Measurements from ENCODE around the gene THADA.
"Not testable (repeated sequence)": the region's sequence is repeated elsewhere in the genome, so short reads cannot be mapped to it uniquely, and the experiment has no call there.

THADA gene

DNA sequence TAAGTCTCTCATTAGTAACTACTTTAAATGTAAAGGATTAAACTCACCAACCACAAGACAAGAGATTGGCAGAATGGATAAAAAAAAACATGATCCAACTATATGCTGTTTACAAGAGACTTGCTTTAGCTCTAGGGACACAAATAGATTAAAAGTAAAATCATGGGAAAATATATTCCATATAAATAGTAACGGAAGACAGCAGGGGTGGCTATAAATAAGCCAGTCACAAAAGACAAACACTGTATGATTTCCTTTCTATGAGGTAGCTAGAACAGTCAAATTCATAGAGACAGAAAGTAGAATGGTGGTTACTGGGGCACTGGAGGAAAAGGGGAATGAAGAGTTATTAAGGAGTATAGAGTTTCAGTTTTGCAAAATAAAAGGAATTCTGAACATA lies 145.2 kb downstream of the THADA start:
- Histone ChIP-seq H3K27me3 (replicated peaks in 2 of 5; ENCODE audit: control insufficient read depth in 4 of 5, insufficient read depth in 5 of 5, low read length in 4 of 5) (no peaks in the 10 kb centered on the region), H3K36me3 (ENCODE audit: control insufficient read depth in 4 of 4, insufficient read depth in 4 of 4, low read length in 3 of 4) (peaks cover 6 to 13% (median 6%) of the 10 kb centered on the region in 4 experiments), H3K4me1 (ENCODE audit: control extremely low read depth in 1 of 4, control insufficient read depth in 4 of 4, insufficient read depth in 4 of 4, low read length in 3 of 4) (peaks cover 3 to 9% (median 8%) of the 10 kb centered on the region in 4 experiments), H3K4me3 (ENCODE audit: control insufficient read depth in 1 of 7, extremely low read depth in 1 of 7, insufficient read depth in 4 of 7, low read depth in 2 of 7, low read length in 6 of 7) (no peak overlapping the region), H3K27ac (ENCODE audit: insufficient read depth in 1 of 2, low read depth in 1 of 2, low read length in 2 of 2, poor library complexity in 1 of 2, severe bottlenecking in 2 of 2) (no peak overlapping the region), H3K9me3 (ENCODE audit: control extremely low read depth in 1 of 5, control insufficient read depth in 4 of 5, insufficient read depth in 2 of 5, low read depth in 1 of 5, low read length in 4 of 5) (peaks cover 0 to 2% (median 1%) of the 10 kb centered on the region in 5 experiments)
- POLR2A ChIA-PET, result no interaction called here
- DNase-seq, result no peak
- no CpG with 5 or more reads among the region's 1 CpG for WGBS (ENCODE audit: insufficient coverage)
- CTCF ChIA-PET, result interaction anchor here (1.2 kb wide), 1 partner anchor 22 kb away, joined by 3 read pairs; no protein-coding TSS in a partner anchor

DNA sequence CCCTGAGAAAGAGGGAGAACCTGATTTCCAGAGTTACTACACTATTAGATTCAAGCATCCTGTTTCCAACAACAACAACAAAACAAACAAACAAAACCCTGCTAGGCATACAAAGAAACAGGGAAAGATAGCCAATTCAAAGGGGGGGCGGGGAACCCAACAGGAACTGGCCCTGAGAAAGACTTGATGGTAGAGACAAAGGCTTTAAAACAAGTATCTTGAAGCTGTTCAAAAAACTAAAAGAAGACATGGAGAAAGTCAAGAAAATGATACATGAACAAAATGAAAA lies 147.1 kb downstream of the THADA start:
- ChIA-PET POLR2A (no interaction called here), CTCF (interaction anchor here (1.0 to 1.9 kb wide), 2 partner anchors 12 to 106 kb away, joined by 3 to 4 read pairs; no protein-coding TSS in a partner anchor)
- Histone ChIP-seq H3K27ac (ENCODE audit: insufficient read depth in 1 of 2, low read depth in 1 of 2, low read length in 2 of 2, poor library complexity in 1 of 2, severe bottlenecking in 2 of 2) (no peak overlapping the region), H3K4me1 (ENCODE audit: control extremely low read depth in 1 of 4, control insufficient read depth in 4 of 4, insufficient read depth in 4 of 4, low read length in 3 of 4) (peaks cover 0 to 7% (median 6%) of the 10 kb centered on the region in 4 experiments), H3K27me3 (replicated peaks in 2 of 5; ENCODE audit: control insufficient read depth in 4 of 5, insufficient read depth in 5 of 5, low read length in 4 of 5) (no peaks in the 10 kb centered on the region), H3K4me3 (ENCODE audit: control insufficient read depth in 1 of 7, extremely low read depth in 1 of 7, insufficient read depth in 4 of 7, low read depth in 2 of 7, low read length in 6 of 7) (no peak overlapping the region), H3K9me3 (ENCODE audit: control extremely low read depth in 1 of 5, control insufficient read depth in 4 of 5, insufficient read depth in 2 of 5, low read depth in 1 of 5, low read length in 4 of 5) (peaks cover 0 to 2% (median 1%) of the 10 kb centered on the region in 5 experiments), H3K36me3 (ENCODE audit: control insufficient read depth in 4 of 4, insufficient read depth in 4 of 4, low read length in 3 of 4) (peaks cover 6 to 15% (median 6%) of the 10 kb centered on the region in 4 experiments)
- no CpG with 5 or more reads among the region's 1 CpG for WGBS (ENCODE audit: insufficient coverage)
- DNase-seq, result no peak

DNA sequence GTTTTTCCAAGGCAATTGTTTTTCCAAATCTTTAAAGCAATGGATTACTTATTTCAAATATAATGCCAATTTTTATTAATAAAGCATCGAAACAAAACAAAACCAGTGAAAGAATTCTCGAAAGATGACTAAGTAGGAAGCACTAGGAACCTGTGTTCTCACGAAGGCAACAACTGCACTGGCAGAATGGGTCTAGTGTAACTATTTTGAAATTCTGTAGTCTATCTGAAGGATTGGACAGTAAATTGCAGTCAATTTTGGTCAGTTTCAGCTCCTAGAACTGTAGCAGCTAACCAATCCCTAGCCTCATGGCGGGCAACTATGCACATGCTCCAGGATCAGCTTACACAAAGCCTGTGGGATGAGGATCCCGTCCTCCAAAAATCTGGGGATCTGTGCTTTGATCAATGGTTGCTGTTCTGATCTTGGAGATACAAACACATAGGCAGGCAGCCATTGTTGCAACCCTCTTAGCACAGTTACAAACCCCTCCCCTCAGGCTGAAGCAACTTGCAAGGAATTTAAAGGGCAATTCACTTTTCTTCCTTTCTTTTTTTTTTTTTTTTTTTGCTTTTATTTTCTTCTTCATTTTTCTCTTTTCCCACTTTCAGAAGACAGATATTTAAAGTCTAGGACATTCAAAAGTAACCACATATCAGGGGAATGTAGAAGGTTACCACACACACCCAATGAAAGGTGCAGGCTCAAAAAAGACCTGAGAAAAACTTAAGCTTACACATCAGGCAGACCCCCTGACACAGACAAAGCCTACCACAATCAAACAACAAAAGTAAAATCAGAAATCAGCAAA lies 147.6 kb downstream of the THADA start:
- no peaks in the 10 kb centered on the region for H3K27me3 ChIP-seq (replicated peaks in 2 of 5; ENCODE audit: control insufficient read depth in 4 of 5, insufficient read depth in 5 of 5, low read length in 4 of 5)
- H3K27ac ChIP-seq (ENCODE audit: insufficient read depth in 1 of 2, low read depth in 1 of 2, low read length in 2 of 2, poor library complexity in 1 of 2, severe bottlenecking in 2 of 2), result no peak overlapping the region
- peaks cover 6 to 12% (median 6%) of the 10 kb centered on the region in 4 experiments for H3K36me3 ChIP-seq (ENCODE audit: control insufficient read depth in 4 of 4, insufficient read depth in 4 of 4, low read length in 3 of 4)
- no peak overlapping the region for H3K4me3 ChIP-seq (ENCODE audit: control insufficient read depth in 1 of 7, extremely low read depth in 1 of 7, insufficient read depth in 4 of 7, low read depth in 2 of 7, low read length in 6 of 7)
- CTCF ChIA-PET, result interaction anchor here (1.9 kb wide), 1 partner anchor 106 kb away, joined by 4 read pairs; no protein-coding TSS in a partner anchor
- peaks cover 0 to 2% (median 1%) of the 10 kb centered on the region in 5 experiments for H3K9me3 ChIP-seq (ENCODE audit: control extremely low read depth in 1 of 5, control insufficient read depth in 4 of 5, insufficient read depth in 2 of 5, low read depth in 1 of 5, low read length in 4 of 5)
- 100% methylated on average over 4 of the region's 5 CpGs for WGBS (ENCODE audit: insufficient coverage)
- peaks cover 0 to 7% (median 6%) of the 10 kb centered on the region in 4 experiments for H3K4me1 ChIP-seq (ENCODE audit: control extremely low read depth in 1 of 4, control insufficient read depth in 4 of 4, insufficient read depth in 4 of 4, low read length in 3 of 4)
- POLR2A ChIA-PET, result no interaction called here
- no peak for DNase-seq

DNA sequence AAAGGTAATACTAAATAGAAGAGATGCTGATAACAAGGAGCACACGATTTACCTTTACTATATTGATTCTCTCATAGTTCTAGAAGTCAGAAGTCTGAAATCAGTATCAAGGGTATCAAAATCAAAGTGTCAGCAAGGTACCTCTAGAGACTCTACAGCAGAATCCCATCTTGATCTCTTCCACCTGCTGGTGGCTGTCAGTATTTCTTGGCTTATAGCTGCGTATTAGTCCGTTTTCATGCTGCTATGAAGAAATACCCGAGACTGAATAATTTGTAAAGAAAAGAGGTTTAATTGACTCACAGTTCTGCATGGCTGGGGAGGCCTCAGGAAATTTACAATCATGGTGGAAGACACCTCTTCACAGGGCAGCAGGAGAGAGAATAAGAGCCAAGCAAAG lies 149.1 kb downstream of the THADA start:
- POLR2A ChIA-PET; DNase-seq; H3K4me1 ChIP-seq (ENCODE audit: control extremely low read depth in 1 of 4, control insufficient read depth in 4 of 4, insufficient read depth in 4 of 4, low read length in 3 of 4); H3K27ac ChIP-seq (ENCODE audit: insufficient read depth in 1 of 2, low read depth in 1 of 2, low read length in 2 of 2, poor library complexity in 1 of 2, severe bottlenecking in 2 of 2); H3K9me3 ChIP-seq (ENCODE audit: control extremely low read depth in 1 of 5, control insufficient read depth in 4 of 5, insufficient read depth in 2 of 5, low read depth in 1 of 5, low read length in 4 of 5); H3K4me3 ChIP-seq (ENCODE audit: control insufficient read depth in 1 of 7, extremely low read depth in 1 of 7, insufficient read depth in 4 of 7, low read depth in 2 of 7, low read length in 6 of 7); CTCF ChIA-PET; H3K27me3 ChIP-seq (replicated peaks in 2 of 5; ENCODE audit: control insufficient read depth in 4 of 5, insufficient read depth in 5 of 5, low read length in 4 of 5): not testable (repeated sequence)
- peaks cover 6 to 12% (median 6%) of the 10 kb centered on the region in 4 experiments for H3K36me3 ChIP-seq (ENCODE audit: control insufficient read depth in 4 of 4, insufficient read depth in 4 of 4, low read length in 3 of 4)
- 100% methylated on average over 4 of the region's 4 CpGs for WGBS (ENCODE audit: insufficient coverage)

DNA sequence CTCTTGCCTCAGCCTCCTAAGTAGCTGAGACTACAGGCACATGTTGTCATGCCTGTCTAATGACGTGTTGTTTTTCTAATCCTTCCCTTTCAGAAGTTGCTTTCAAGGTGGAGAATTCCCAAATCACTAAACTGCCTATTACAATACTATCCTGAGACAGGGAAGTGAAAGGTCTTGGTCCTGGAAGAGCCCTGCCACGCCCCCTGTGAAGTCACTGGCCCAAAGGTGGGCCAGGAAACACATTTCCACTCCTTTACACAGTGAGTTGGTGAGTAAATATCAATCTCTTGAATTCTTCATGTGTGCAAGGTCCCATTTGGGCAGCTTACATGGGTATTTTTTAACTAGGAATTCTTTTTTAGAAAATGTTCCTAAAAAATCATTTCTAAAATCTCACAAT lies 150.1 kb downstream of the THADA start:
- Histone ChIP-seq H3K4me3 (ENCODE audit: control insufficient read depth in 1 of 7, extremely low read depth in 1 of 7, insufficient read depth in 4 of 7, low read depth in 2 of 7, low read length in 6 of 7) (no peak overlapping the region), H3K36me3 (ENCODE audit: control insufficient read depth in 4 of 4, insufficient read depth in 4 of 4, low read length in 3 of 4) (peaks cover 2 to 12% (median 5%) of the 10 kb centered on the region in 4 experiments), H3K27ac (ENCODE audit: insufficient read depth in 1 of 2, low read depth in 1 of 2, low read length in 2 of 2, poor library complexity in 1 of 2, severe bottlenecking in 2 of 2) (no peak overlapping the region), H3K9me3 (ENCODE audit: control extremely low read depth in 1 of 5, control insufficient read depth in 4 of 5, insufficient read depth in 2 of 5, low read depth in 1 of 5, low read length in 4 of 5) (peaks cover 0 to 2% (median 1%) of the 10 kb centered on the region in 5 experiments), H3K4me1 (ENCODE audit: control extremely low read depth in 1 of 4, control insufficient read depth in 4 of 4, insufficient read depth in 4 of 4, low read length in 3 of 4) (peaks cover 0 to 13% (median 5%) of the 10 kb centered on the region in 4 experiments), H3K27me3 (replicated peaks in 2 of 5; ENCODE audit: control insufficient read depth in 4 of 5, insufficient read depth in 5 of 5, low read length in 4 of 5) (no peaks in the 10 kb centered on the region)
- CTCF ChIA-PET, result no interaction called here
- DNase-seq, result no peak
- POLR2A ChIA-PET, result no interaction called here
- WGBS (ENCODE audit: insufficient coverage), result no CpG with 5 or more reads among the region's 2 CpGs

DNA sequence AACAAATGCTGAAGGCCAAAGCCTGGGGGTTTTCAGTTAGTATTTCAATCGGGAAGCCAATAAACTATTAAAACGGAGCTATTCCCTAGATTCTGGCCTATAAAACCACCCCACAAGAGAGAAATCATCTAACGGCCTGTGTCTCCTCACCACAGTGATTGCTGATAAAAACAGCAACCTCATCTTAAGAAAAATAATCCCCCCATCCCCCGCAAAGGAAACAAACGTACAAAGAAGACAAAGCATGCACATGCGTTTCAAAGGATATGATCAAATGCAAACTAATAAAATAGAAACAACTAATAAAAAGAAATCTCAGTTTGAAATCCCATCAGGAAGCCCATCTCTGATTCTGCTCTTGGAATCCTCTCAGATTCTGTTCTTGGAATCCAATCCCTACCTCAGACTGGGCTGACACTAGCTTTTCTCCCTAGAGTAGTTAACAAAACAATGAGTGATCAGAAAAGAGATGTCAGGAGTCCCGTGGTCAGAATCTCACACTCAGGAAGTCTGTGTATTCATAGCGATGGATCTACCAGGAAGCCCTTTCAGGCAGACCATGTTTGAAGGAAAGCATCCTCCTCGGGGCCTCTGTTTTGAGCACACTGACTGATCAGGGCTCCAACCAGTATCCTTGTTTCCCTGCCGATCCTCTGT lies 150.7 kb downstream of the THADA start:
- ChIA-PET CTCF (interaction anchor here (1.3 to 1.5 kb wide), 2 partner anchors 9 to 216 kb away, joined by 3 to 5 read pairs; no protein-coding TSS in a partner anchor), POLR2A (interaction anchor here (0.6 to 1.1 kb wide), 2 partner anchors 25 to 216 kb away, joined by 3 to 4 read pairs; no protein-coding TSS in a partner anchor)
- no peak overlapping the region for H3K27ac ChIP-seq (ENCODE audit: insufficient read depth in 1 of 2, low read depth in 1 of 2, low read length in 2 of 2, poor library complexity in 1 of 2, severe bottlenecking in 2 of 2)
- peaks cover 2 to 12% (median 5%) of the 10 kb centered on the region in 4 experiments for H3K36me3 ChIP-seq (ENCODE audit: control insufficient read depth in 4 of 4, insufficient read depth in 4 of 4, low read length in 3 of 4)
- 51% methylated on average over 6 of the region's 10 CpGs for WGBS (ENCODE audit: insufficient coverage)
- H3K27me3 ChIP-seq (replicated peaks in 2 of 5; ENCODE audit: control insufficient read depth in 4 of 5, insufficient read depth in 5 of 5, low read length in 4 of 5), result no peaks in the 10 kb centered on the region
- peaks cover 0 to 2% (median 0%) of the 10 kb centered on the region in 5 experiments for H3K9me3 ChIP-seq (ENCODE audit: control extremely low read depth in 1 of 5, control insufficient read depth in 4 of 5, insufficient read depth in 2 of 5, low read depth in 1 of 5, low read length in 4 of 5)
- peaks cover 0 to 13% (median 5%) of the 10 kb centered on the region in 4 experiments for H3K4me1 ChIP-seq (ENCODE audit: control extremely low read depth in 1 of 4, control insufficient read depth in 4 of 4, insufficient read depth in 4 of 4, low read length in 3 of 4)
- H3K4me3 ChIP-seq (ENCODE audit: control insufficient read depth in 1 of 7, extremely low read depth in 1 of 7, insufficient read depth in 4 of 7, low read depth in 2 of 7, low read length in 6 of 7), result no peak overlapping the region
- no peak for DNase-seq

DNA sequence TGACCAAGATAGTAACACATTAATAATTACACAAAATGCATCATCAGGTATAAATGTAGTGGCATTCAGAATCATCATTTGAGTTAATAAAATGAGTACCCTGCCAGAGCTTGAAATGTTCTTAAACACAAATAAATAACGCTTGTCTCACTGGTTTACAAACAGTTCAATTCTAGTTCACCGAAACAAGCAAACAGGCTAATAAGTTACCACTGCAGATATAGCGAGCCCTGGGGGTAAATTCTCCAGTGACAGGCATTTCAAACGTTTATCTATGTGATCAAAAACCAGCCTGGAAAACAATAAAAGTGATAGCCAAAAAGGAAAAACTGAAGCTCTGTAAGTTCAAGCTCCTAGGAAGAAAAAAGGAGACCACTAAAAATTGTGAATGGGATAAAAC lies 152.6 kb downstream of the THADA start:
- ChIA-PET CTCF (interaction anchor here (0.8 to 1.0 kb wide), 2 partner anchors 9 to 10 kb away, joined by 3 read pairs; no protein-coding TSS in a partner anchor), POLR2A (no interaction called here)
- WGBS (ENCODE audit: insufficient coverage), result 97% methylated on average over 3 of the region's 4 CpGs
- Histone ChIP-seq H3K27ac (ENCODE audit: insufficient read depth in 1 of 2, low read depth in 1 of 2, low read length in 2 of 2, poor library complexity in 1 of 2, severe bottlenecking in 2 of 2) (no peak overlapping the region), H3K36me3 (ENCODE audit: control insufficient read depth in 4 of 4, insufficient read depth in 4 of 4, low read length in 3 of 4) (peaks cover 2 to 10% (median 5%) of the 10 kb centered on the region in 4 experiments), H3K27me3 (replicated peaks in 2 of 5; ENCODE audit: control insufficient read depth in 4 of 5, insufficient read depth in 5 of 5, low read length in 4 of 5) (no peaks in the 10 kb centered on the region), H3K4me1 (ENCODE audit: control extremely low read depth in 1 of 4, control insufficient read depth in 4 of 4, insufficient read depth in 4 of 4, low read length in 3 of 4) (peaks cover 0 to 13% (median 5%) of the 10 kb centered on the region in 4 experiments), H3K9me3 (ENCODE audit: control extremely low read depth in 1 of 5, control insufficient read depth in 4 of 5, insufficient read depth in 2 of 5, low read depth in 1 of 5, low read length in 4 of 5) (no peaks in the 10 kb centered on the region), H3K4me3 (ENCODE audit: control insufficient read depth in 1 of 7, extremely low read depth in 1 of 7, insufficient read depth in 4 of 7, low read depth in 2 of 7, low read length in 6 of 7) (no peak overlapping the region)
- DNase-seq, result no peak

All from common myeloid progenitor, CD34-positive (primary cell).